ENCODE measurements around the gene THSD4. TPM values are rescaled to one million over a fixed set of nuclear protein-coding genes. Genes with fewer than 3 reads are reported as not detected.
A peak's percentile ranks its signal among the peaks of the same experiment; 100 is the strongest.

THSD4 gene
- polyA plus RNA-seq, 2 of the 4 experiments (the other 2 are of a cell fraction): 15.8 to 40.7 TPM

DNA sequence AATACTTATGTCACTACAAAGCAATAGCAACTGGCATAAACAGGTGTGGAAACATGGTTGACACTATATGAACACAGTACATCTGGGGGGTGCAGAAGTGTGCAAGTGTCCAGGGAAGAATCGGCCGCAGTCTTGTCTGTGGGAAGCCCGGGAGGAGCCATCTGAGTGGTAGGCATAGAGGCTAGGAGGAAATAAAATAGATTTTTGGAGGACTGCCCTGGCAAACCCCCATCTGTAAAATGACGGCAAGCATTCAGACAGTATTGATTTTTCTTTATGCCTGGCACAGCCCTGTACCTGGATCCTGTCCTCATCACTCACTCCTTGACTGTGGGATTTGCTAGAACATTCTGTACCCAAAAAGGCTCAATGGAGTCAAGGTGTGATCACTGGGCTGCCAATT is 31.3 kb downstream of the THSD4 start:
- ChIA-PET CTCF (no interaction called here), POLR2A (no interaction called here)
- no peak overlapping the region; the same call in 2 of the 3 replicates for H3K4me2 ChIP-seq
- peak overlapping the region; percentile 5 to 33; a peak in 3 of 6 replicates for H3K27ac ChIP-seq
- H3K4me3 ChIP-seq: no peak overlapping the region
- no peak for DNase-seq (ENCODE audit: low read depth in 1 of 2, low spot score in 1 of 2)
- FAIRE-seq: no peak
- ATAC-seq: no peak
- no peak for TF ChIP-seq KDM5A (IDR thresholded peaks at IDR 0.05)
- no peak for TF ChIP-seq GATA3 (IDR thresholded peaks at IDR 0.05; ENCODE audit: borderline replicate concordance)
- no peak for TF ChIP-seq TP53 (CRISPR knock-in tag; IDR thresholded peaks at IDR 0.05)
- TF ChIP-seq KDM1A (IDR thresholded peaks at IDR 0.05; ENCODE audit: low read depth): no peak
- TF ChIP-seq, protein P1, sequence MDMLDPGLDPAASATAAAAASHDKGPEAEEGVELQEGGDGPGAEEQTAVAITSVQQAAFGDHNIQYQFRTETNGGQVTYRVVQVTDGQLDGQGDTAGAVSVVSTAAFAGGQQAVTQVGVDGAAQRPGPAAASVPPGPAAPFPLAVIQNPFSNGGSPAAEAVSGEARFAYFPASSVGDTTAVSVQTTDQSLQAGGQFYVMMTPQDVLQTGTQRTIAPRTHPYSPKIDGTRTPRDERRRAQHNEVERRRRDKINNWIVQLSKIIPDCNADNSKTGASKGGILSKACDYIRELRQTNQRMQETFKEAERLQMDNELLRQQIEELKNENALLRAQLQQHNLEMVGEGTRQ (IDR thresholded peaks at IDR 0.05): no peak
- no peak for TF ChIP-seq ESRRA (IDR thresholded peaks at IDR 0.05; ENCODE audit: borderline replicate concordance, low read length)
- no peak for TF ChIP-seq PBX3 (IDR thresholded peaks at IDR 0.05)
- TF ChIP-seq, protein P2, sequence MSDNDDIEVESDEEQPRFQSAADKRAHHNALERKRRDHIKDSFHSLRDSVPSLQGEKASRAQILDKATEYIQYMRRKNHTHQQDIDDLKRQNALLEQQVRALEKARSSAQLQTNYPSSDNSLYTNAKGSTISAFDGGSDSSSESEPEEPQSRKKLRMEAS (IDR thresholded peaks at IDR 0.05): no peak
- TF ChIP-seq, protein P3, sequence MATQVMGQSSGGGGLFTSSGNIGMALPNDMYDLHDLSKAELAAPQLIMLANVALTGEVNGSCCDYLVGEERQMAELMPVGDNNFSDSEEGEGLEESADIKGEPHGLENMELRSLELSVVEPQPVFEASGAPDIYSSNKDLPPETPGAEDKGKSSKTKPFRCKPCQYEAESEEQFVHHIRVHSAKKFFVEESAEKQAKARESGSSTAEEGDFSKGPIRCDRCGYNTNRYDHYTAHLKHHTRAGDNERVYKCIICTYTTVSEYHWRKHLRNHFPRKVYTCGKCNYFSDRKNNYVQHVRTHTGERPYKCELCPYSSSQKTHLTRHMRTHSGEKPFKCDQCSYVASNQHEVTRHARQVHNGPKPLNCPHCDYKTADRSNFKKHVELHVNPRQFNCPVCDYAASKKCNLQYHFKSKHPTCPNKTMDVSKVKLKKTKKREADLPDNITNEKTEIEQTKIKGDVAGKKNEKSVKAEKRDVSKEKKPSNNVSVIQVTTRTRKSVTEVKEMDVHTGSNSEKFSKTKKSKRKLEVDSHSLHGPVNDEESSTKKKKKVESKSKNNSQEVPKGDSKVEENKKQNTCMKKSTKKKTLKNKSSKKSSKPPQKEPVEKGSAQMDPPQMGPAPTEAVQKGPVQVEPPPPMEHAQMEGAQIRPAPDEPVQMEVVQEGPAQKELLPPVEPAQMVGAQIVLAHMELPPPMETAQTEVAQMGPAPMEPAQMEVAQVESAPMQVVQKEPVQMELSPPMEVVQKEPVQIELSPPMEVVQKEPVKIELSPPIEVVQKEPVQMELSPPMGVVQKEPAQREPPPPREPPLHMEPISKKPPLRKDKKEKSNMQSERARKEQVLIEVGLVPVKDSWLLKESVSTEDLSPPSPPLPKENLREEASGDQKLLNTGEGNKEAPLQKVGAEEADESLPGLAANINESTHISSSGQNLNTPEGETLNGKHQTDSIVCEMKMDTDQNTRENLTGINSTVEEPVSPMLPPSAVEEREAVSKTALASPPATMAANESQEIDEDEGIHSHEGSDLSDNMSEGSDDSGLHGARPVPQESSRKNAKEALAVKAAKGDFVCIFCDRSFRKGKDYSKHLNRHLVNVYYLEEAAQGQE (IDR thresholded peaks at IDR 0.05): no peak
- TF ChIP-seq ZC3H11A (IDR thresholded peaks at IDR 0.05): no peak
- TF ChIP-seq CEBPB (IDR thresholded peaks at IDR 0.05): no peak
- TF ChIP-seq FOSB (CRISPR knock-in tag; IDR thresholded peaks at IDR 0.05): no peak
- 91% methylated on average over 4 of the region's 4 CpGs for WGBS (ENCODE audit: missing lambda C conversion rate)
- peaks cover 64% of the 10 kb centered on the region for H3K4me1 ChIP-seq
- H3K9me3 ChIP-seq: no peaks in the 10 kb centered on the region

- ATAC-seq: no peak
- WGBS (ENCODE audit: missing lambda C conversion rate): 96% methylated on average over 6 of the region's 6 CpGs
- TF ChIP-seq MAFK (IDR thresholded peaks at IDR 0.05; ENCODE audit: partially characterized antibody): no peak
- TF ChIP-seq ESRRA (IDR thresholded peaks at IDR 0.05; ENCODE audit: borderline replicate concordance, low read length): no peak
- TF ChIP-seq FOSL2 (IDR thresholded peaks at IDR 0.05): no peak
- TF ChIP-seq FOSL2 (CRISPR knock-in tag; IDR thresholded peaks at IDR 0.05): no peak
- no peak for TF ChIP-seq MAZ (IDR thresholded peaks at IDR 0.05; ENCODE audit: borderline replicate concordance, low read depth, low read length)
- TF ChIP-seq RNF2 (IDR thresholded peaks at IDR 0.05; ENCODE audit: borderline replicate concordance, low read depth): no peak
- TF ChIP-seq JUNB (IDR thresholded peaks at IDR 0.05): no peak
- TF ChIP-seq TP53 (CRISPR knock-in tag; IDR thresholded peaks at IDR 0.05): no peak
- TF ChIP-seq RAD21 (conservative IDR thresholded peaks at IDR 0.05 in 1 of 2, IDR thresholded peaks at IDR 0.05 in 1 of 2): no peak
- Histone ChIP-seq H3K4me1 (peaks cover 61% of the 10 kb centered on the region), H3K27ac (peak overlapping the region; percentile 7 to 12; a peak in 2 of 6 replicates), H3K9me3 (no peaks in the 10 kb centered on the region), H3K4me2 (no peak overlapping the region), H3K4me3 (no peak overlapping the region)
- DNase-seq (ENCODE audit: low read depth in 1 of 2, low spot score in 1 of 2): no peak
- POLR2A ChIA-PET: no interaction called here
- CTCF ChIA-PET: interaction anchor here (1.1 to 1.3 kb wide), 3 partner anchors 12 to 32 kb away, joined by 3 read pairs; partner anchors contain the start of gene THSD4
- no peak for FAIRE-seq
These were observed 32.8 kb downstream of the THSD4 start for GRCh38 chr15:71148048-71148447.

All from A549 (cell line).